ENCODE data around the gene RUNX1.
A peak's percentile ranks its signal among the peaks of the same experiment; 100 is the strongest.

RUNX1 gene

DNA sequence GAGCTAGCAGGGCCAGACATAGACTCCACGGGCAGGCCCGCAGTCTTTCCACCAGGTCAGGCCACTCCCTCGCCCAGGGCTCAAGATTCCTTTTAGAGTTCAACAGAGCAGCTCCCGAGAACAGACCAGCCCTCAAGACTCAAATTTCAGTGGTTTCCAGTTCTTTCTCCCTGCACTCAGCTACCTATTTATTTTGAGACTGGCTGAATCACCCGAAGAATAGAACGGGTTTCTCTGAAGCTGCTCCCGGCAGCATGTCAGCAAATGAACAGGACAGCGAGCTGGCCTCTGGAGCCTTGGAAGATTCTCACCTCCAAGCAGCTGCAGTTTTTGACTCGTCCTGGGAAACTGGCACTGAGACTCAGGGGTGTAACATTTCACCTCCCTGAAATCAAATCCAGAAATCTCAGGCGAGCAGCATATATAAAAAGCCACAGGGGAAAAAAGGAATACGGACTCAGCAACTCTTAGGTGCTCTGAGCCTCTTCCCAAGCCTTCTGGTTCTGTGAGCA is 202.4 kb downstream of the RUNX1 start:
- no peak for DNase-seq (ENCODE audit: low spot score)

DNA sequence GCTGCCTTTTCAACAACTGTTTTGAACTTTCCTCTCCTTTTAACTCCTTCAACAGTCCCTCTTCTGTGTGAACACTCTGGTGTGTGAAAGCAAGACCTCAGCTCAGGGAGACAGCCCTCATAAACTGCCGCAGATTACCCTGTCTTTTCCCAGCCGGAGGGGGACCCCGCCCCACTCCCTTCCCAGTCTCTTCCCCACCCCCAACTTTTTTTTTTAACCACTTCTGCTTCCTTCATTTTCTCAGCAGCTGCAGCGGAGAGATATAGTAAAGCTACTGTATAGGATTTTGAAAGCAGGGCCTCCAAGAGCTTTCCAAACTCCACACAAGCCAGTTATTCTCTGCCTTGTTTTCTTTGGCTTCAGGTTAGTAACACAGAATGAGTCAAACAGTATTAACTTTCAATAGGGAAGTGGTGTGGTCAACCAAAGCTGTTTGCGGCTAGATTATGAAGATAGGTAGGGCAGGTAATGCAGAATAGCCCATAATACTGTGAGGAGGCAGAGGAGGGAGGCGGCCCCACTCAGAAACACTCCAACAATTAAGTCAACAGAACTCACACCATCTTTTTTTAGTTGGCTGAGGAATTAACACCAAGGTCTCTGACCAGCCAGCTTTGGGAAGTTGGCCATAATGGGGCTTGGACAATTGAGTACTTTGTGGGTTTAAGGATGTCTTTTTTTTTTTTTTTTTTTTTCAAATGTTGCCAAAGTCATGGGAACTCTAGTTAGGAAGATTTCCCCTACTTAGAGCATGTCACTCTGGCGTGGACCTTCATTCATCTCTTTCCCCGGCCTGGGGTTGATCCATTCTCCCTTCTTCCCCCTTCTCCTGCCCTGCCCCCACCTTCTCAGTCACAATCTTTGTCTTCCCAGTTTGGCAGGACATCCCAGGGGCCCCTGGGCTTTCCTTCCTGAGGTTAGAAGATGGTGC is 203.3 kb downstream of the RUNX1 start:
- DNase-seq (ENCODE audit: low spot score): peak; percentile 43

DNA sequence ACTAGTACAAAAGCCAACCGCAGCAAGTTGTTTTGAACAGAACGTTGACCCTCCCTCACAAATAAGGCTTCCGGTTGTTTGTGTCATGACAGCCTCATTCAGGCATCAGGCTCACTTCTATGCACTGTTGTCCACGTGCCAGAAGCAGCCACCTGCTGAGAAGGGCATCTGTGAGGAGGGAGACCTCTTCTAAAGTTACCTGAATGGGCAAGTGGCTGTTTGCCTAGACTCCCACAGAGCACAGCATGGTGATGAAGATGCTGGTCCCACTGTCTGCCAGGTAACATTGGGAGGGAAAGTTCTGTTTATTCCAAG is 204.2 kb downstream of the RUNX1 start:
- no peak for DNase-seq (ENCODE audit: low spot score)

DNA sequence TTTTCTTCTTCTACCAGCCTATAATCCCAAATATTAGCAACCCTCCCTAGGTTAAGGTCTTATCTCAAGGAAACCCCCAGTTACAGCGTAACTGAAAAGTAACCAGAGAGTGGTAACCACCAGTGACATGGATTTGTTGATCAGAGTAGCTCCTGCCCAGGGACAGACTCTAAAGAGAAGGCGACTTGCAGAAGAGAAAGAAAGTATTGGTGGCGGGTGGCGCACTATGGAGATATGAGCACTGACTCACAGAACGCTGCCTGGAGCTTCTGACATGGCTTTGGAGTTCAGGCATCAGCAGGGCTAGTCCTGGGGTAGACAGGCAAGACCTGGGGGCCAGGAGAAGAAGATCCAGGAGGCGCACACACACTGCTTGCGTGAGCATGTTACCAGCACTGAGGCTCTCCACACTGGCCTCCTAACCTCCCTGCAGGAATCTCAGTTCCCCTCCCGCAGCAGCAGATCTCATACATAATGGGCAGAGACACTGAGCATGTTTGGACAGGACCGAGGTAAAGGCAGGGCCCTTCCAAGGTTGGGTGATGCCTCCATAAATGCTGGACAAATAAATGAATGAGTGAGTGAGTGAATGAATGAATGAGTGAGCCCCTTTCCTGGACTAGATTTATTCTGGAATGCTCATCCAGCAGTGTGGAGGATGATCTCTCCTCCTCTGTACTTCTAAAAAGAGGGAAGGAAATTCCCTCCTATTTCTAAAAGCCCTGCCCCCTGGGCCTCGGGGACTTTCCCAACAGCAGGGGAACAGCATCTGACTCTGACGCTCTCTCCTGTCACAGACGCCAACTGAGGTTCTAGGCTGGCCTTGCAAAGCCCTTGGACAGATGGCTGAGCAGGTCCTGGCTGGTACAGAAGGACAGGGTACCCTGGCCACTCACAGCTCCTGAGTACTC is 204.8 kb downstream of the RUNX1 start:
- DNase-seq (ENCODE audit: low spot score): no peak

DNA sequence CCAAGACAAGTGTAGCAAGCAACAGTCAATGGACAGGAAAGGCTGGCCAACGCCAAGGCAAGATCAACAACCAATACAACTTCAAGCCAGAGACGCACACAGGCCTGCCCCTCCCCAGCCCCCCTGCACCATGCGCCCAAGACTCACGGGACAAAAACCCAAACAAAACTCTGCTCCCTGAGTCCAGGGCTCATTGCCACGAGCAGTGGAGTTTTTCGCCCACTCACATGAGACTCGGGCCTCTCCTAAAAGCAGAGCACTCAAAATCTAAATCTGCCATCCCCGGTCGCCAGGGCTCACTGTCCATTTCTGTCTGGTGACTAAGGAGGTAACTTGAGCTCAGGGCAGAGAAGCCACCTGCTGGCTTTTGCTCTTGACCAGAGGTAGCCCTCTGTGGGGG is 205.5 kb downstream of the RUNX1 start:
- DNase-seq (ENCODE audit: low spot score): no peak

DNA sequence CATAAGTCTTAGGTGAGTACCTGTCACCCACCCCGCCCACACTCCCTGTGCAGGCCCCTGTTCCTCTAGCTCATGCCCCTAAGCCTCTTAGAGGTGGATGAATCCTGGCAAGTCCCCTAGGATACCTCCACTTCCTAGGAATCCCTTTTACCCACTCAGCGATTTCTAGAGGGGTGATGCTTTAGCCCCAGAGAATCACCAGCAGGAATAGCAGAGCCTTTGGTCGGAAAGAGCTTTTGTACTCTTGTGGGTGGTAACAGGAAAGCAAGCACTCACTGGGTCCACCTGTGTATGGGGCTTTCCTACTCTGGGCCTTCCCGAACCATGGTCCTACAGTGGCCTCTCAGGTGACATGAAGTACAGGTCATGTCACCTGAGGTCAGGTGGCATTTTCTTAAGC is 207.9 kb downstream of the RUNX1 start:
- no peak for DNase-seq (ENCODE audit: low spot score)

DNA sequence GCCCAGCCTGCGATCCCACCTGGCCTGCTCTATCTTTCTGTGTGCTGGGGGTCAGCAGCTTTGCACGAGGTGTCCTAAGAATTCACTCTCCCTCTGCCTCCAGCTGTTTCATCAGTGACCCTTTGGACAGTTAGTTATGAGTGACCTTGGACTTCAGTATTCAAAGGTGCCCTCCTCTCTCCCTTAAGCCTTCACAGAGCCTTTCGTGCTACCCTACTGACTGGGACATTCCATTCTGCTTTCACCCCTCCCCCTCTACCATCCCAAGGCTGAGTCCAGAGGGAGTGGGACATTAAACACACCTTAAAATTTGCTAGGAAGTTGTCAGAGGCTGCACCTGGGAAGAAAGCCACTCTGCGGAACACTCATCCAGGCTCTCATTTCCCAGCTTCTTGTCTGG is 208.4 kb downstream of the RUNX1 start:
- no peak for DNase-seq (ENCODE audit: low spot score)

DNA sequence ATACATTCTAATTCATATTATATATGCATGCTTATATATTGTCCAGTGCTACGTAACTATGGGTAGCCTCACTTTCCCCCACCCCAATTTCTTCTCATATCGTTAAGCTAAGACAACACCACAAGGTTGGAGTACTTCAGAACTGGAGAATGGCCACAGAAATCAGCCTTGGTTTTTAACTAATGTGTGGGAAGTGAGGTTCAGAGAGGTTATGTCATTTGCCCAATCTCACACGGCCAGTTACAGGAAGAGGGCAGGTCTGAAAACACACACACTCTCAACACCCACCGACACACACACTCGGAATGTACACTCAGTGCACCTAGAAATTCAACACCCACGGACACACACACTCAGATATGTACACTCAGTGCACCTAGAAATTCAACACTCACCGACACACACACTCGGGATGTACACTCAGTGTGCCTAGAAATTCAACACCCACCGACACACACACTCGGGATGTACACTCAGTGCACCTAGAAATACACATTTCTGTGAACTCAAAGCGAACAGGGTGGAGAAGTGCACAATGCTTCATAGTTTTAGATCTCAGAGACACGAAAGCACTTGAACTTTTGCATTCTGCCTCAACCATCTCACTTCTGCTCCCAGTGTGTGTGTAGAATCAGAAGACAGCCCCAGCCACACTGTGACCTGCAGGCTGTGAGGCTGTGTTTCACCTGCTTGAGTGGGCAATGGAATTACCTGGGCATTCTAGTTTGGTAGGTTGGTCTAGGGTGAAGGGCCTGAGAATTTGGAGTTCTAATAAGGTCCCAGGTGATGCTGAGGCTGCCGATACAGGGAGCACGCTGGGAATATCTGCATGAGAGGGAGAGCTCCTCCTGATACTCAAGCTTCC is 209.9 kb downstream of the RUNX1 start:
- no peak for DNase-seq (ENCODE audit: low spot score)

DNA sequence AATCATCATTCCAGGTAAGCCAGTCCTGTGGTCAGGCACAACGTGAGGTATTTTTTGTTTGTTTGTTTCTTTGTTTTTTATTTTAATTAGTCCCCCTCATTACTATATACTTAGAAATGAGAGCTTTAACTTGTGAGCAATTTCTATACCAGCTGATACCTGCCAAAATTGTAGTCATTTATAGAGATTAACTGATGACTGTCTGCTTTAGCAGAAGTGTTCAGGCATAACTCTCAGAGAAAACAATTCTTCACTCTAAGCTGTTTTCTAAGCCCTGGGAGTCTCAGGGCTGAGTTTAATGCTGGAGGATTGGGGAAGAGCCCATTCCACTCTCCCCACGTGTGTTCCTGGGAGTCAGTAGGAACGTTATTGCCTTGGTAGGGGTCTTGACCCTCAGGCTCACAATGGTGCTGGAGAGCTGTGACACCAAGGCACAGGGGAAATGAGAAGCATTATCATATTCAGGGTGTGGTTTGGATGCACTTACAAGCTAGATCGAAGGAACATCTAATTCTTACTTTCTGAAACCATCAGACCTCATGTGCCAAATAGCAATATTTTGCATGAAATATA is 212.1 kb downstream of the RUNX1 start:
- DNase-seq (ENCODE audit: low spot score): no peak

DNA sequence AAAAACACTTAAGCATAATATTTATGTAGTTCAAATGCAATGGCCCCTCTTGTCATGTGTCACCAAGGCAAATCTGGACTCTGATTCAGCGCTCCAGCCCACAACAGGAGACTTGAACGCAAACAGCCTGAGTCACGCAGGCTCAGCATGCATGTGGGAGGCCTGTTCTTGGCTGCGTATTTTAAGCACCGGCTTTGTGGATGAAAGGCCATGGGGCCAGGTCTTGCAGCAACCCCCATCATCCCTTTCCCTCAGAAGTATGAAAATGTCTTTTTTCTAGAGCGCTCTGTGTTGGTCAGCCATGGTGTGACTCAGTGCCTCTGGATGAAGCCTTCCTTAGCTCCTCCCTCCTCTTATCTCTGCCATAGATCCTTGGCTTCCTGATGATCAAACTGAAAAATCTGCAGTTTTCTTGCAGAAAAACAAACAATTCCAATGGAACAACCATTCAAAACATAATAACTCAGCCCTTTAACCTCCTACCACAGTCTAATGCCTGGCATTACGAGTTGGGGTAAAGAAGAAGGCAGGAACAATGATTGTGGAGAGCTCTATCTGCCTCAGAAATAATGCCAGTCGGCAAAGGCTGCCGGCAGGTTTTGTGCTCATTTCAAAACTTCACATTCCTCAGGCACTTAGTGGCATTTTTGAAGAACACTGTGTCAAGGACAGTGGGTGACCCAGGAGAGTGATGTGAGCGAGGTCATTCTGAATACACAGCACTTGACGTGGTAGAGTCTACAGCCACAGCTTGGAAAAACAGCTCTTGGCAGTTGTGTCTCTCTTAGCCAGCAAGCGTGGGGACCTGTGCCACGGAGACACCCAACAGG is 212.8 kb downstream of the RUNX1 start:
- DNase-seq (ENCODE audit: low spot score): no peak

DNA sequence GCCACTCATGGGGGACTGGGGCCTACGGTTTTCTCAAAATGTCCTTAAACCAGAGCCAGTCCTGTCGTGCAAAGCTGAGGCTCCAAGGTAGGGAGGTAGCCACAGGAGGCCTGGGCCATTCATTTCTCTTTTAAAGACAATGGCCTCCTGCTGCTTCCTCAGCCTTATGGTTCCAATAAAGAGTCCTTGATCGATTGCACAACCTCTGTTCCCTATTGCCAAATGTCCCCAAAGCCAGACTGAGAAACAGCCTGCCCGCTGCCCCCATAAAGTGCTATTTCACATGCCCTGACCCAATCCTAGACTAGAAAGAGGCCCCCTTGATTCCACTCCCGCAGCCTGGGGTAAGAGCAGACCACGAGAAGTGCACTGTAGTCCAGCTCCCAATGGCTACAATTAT is 213.6 kb downstream of the RUNX1 start:
- DNase-seq (ENCODE audit: low spot score): no peak

DNA sequence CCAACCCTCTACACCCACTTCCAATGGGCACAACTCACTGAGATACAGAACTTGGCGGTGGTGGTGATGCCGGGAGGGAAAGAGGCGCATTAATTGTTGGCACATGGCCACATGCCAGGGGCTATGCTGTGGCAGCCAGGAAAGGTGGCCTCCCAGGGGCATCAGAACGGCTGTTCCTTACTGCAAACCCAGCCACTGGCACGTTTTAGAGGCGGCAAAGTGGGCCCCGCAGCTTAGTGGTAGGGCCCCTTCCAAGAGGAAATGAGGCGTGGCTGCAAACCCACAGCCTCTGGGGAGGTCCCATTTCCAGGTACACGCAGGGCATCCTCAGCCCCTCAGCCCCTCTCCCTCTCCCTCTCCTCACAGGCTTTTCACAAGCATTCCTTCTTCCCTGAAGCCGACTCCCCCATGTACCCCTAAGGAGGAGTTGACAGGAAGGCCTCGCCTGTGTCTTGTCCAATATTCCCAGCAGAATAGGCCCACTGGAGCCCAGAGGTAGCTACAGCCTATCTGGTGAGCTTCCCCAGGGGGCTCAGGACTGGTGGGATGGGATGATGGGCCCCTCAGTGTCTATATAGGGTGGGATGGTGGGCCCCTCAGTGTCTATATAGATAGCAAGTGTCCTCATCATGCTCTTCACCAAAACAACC is 214.1 kb downstream of the RUNX1 start:
- DNase-seq (ENCODE audit: low spot score): no peak

DNA sequence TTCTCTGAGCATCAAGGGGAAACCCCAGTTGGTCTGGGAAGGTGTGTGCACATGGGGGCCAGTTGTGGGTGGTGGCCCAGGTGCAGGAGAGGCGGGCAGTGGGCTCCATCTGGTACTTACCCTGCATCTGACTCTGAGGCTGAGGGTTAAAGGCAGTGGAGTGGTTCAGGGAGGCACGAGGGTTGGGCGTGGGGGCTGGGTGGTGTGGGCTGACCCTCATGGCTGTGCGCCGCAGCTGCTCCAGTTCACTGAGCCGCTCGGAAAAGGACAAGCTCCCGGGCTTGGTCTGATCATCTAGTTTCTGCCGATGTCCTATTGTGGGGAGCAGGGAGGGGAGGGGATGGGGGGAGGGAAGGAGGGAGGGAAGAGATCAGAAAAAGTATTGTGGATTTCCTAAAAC is 214.8 kb downstream of the RUNX1 start:
- no peak for DNase-seq (ENCODE audit: low spot score)

DNA sequence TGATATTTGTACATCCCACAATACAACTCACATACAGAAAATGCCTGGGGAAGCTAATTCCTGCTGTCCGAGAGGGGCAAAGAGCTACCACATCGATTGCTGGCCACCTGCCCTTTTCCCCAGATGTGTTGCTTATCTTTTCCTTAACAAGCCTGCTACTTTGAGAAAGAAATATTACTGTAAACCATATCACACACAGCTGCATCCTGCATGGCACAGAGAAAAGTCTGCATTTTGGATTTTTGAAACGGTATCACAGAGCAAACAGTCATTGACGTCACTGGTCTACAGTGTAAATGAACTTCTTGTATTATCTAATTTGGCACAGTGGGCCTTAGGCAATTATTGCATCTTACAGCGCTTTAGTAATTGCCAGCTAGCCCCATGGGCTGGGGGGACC is 215.6 kb downstream of the RUNX1 start:
- no peak for DNase-seq (ENCODE audit: low spot score)

DNA sequence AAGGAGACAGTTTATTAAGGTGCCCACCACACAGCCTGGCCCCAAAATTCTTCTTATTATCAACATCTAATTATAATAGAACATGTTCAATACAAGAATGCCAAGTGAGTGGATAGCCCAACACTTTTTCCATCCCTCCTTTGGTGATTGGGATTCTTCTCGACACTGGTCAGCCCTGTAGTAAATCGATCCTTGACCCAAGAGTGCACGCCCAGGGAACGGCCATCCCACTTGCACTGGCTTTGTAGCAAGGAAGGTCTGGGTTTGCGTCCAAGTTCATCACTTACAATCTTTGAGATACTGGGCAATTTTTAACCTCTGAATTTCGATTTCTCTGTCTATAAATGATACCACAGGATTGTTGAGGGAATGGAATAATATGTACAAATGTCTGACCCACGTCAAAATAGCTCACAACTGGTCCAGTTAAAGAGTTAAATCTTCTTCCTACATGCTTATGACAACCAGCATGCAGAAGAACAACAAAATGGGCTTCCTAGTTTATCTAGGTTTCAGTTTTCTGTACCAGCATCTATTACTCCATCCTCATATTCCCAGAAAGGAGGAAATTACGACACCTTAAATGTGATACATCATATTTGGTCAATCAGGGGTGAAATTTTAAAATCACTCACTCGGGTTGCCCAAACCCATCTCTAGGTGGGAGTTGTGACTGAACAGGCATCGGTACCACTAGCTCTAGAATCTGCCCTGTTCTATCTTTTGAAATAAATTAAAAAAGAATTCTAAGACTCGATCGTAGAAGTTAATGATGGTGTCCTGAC is 218.5 kb downstream of the RUNX1 start:
- no peak for DNase-seq (ENCODE audit: low spot score)

DNA sequence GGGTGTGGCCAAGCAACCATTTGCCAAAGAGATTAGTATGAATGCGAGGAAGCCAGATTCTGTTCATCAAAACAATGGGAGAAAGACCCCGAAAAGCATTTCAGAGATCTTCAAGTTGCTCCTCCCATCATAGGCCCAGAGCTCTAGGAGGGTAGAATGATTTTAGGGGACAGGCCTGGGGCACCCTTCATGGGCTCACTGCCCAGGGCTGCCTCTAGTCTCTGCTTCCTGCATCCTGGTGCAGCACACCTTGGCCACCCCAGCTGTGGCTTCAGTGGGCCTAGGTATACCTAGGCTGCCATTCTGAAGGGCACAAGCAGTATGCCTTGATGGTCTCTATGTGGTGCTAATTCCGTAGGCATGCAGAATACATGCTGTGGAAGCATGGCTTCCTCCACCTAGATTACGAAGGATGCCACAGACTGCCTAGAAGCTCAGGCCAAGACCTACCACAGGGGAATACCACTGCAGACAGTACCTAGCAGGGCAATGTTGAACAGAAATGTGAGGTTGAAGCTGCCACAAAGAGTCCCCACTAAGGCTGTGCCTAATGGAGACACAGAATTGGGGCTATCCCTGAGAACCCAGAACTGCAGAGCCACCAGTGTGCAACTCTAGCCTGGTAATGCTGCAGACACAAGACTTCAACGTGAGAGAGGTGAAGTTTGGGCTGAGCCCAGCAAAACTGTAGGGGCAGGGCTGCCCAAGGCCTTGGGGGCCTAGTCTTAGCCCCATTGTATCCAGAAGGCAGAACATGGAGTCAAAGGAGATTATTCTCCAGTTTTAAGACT is 221.5 kb downstream of the RUNX1 start:
- DNase-seq (ENCODE audit: low spot score): no peak

DNA sequence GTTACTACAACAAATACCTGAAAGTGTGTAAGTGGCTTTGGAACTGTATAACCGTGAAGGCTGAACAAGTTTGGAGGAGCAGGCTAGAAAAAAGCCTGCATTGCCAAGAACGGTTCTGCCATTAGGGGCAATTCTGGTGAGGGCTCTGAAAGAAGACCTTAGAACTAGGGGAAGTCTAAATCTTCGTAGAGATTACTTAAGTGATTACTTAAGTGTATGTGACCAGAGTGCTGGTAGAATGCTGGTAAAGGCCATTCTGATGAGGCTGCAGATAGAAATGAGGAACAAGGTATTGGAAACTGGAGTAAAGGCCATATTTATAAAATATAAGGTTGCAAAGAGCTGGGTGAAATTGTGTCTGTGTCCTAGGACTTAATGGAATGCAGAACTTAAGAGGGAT is 222.3 kb downstream of the RUNX1 start:
- DNase-seq (ENCODE audit: low spot score): no peak

DNA sequence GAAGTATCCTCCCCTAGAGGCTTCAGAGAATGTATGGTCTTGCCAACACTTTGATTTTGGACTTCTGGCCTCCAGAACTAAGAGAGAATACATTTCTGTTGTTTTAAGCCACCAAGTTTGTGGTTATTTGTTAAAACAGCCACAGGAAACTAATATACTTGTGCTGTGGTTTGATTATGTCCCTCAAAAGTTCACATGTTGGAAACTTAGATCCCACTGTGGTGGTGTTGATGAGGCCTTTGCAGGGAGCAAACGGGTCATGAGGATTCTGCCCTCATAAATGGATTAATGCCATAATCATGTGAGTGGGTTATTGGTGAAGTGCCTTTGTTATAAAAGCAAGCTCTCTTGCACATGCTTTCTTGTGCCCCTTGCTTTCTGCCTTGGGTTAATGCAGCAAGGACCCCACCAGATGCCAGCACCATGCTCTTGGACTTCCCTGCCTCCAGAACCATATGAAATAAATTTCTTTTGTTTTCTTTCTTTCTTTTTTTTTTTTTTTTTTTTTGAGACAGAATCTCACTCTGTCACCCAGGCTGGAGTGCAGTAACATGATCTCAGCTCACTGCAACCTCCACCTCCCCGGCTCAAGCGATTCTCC is 223.1 kb downstream of the RUNX1 start:
- DNase-seq (ENCODE audit: low spot score): no peak

Data from CD4-positive, alpha-beta T cell treated with Interleukin-6 at 100 ng/mL for 8 hours (primary cell).